H1 (cell line): ENCODE results near the gene HOXB6.

Source experiments
- CEBPB ChIP-seq: IDR thresholded peaks from 2 replicates; pipeline ENCODE4 v1.6.1; 2012; ENCODE audit warnings: low read depth, low read length
- CTCF ChIP-seq, 3 experiments: IDR thresholded peaks; 1 replicate in 2 of 3; 2 replicates in 1 of 3; pipeline versions ENCODE4 v1.5.1 to v1.6.1; 2011; ENCODE audit warnings: low read length in 3 of 3, mild to moderate bottlenecking in 3 of 3, inconsistent platforms in 2 of 3, low read depth in 1 of 3, moderate library complexity in 1 of 3; ENCODE audit not compliant: insufficient read depth in 1 of 3; ENCODE audit errors: control extremely low read depth in 1 of 3
- EP300 ChIP-seq, 2 experiments: IDR thresholded peaks; 1 replicate in 1 of 2; 2 replicates in 1 of 2; pipeline ENCODE4 v1.6.1; 2011 to 2012; ENCODE audit warnings: low read depth in 2 of 2, low read length in 2 of 2, mild to moderate bottlenecking in 2 of 2, borderline replicate concordance in 1 of 2, inconsistent platforms in 1 of 2, moderate library complexity in 1 of 2
- EZH2 ChIP-seq: fragments of 200-600 bp; sonication (generic); IDR thresholded peaks from 2 replicates; pipeline ENCODE4 v1.7.1; 2012; ENCODE audit warnings: low read depth, mild to moderate bottlenecking, moderate library complexity, low read length, inconsistent platforms; ENCODE audit not compliant: severe bottlenecking
- YY1 ChIP-seq: IDR thresholded peaks from 2 replicates; pipeline ENCODE4 v1.6.1; 2011; ENCODE audit warnings: low read depth, mild to moderate bottlenecking, low read length

- TF ChIP-seq CEBPB: no peak
- TF ChIP-seq CTCF (IDR thresholded peaks at IDR 0.05; ENCODE audit: control extremely low read depth in 1 of 3, insufficient read depth in 1 of 3, low read depth in 1 of 3, low read length in 3 of 3): no peak
- no peak for TF ChIP-seq EZH2
- TF ChIP-seq EP300 (IDR thresholded peaks at IDR 0.05; ENCODE audit: borderline replicate concordance in 1 of 2, low read depth in 2 of 2, low read length in 2 of 2): no peak
- TF ChIP-seq YY1: no peak
These were observed 35.4 kb upstream of the HOXB6 start for GRCh38 chr17:48639982-48640857.
